Liver (tissue), 9 donors: Measurements from ENCODE around the gene NDUFS2. TPM values are rescaled to one million over a fixed set of nuclear protein-coding genes. Genes with fewer than 3 reads are reported as not detected.

ENCODE experiments used
- DNase-seq: peaks from one replicate; pipeline ENCODE4 v3.0.0-alpha.2; 2017; ENCODE audit warnings: low spot score
- H3K27ac ChIP-seq, 2 donors: one replicate each; pipeline ENCODE4 v1.7.0; 2013; ENCODE audit warnings: inconsistent platforms in 2 of 2, low read length in 2 of 2, control low read depth in 1 of 2, low read depth in 1 of 2, mild to moderate bottlenecking in 1 of 2
- H3K27me3 ChIP-seq, 4 donors: one replicate each; pipeline versions ENCODE4 v1.6.1 to v1.7.0; 2013; ENCODE audit warnings: low read length in 3 of 4, inconsistent platforms in 1 of 4, mild to moderate bottlenecking in 1 of 4, moderate library complexity in 1 of 4; ENCODE audit not compliant: control insufficient read depth in 4 of 4, insufficient read depth in 4 of 4
- H3K36me3 ChIP-seq, 4 donors: one replicate each; pipeline versions ENCODE4 v1.6.1 to v1.7.0; 2013; ENCODE audit warnings: low read length in 3 of 4, mild to moderate bottlenecking in 3 of 4, low read depth in 1 of 4, moderate library complexity in 1 of 4; ENCODE audit not compliant: control insufficient read depth in 4 of 4, insufficient read depth in 3 of 4
- H3K4me1 ChIP-seq, 4 donors: one replicate each; pipeline versions ENCODE4 v1.6.1 to v1.7.0; 2013; ENCODE audit warnings: low read length in 3 of 4, mild to moderate bottlenecking in 3 of 4, moderate library complexity in 1 of 4; ENCODE audit not compliant: control insufficient read depth in 4 of 4, insufficient read depth in 4 of 4
- H3K4me3 ChIP-seq, 3 donors: one replicate each; pipeline versions ENCODE4 v1.6.1 to v1.7.0; 2013; ENCODE audit warnings: low read length in 3 of 3, control low read depth in 1 of 3, low read depth in 1 of 3, mild to moderate bottlenecking in 1 of 3
- H3K9ac ChIP-seq, 2 donors: one replicate each; pipeline ENCODE4 v1.7.0; 2013; ENCODE audit warnings: low read length in 2 of 2, mild to moderate bottlenecking in 2 of 2, moderate library complexity in 2 of 2, control low read depth in 1 of 2, low read depth in 1 of 2
- H3K9me3 ChIP-seq, 4 donors: one replicate each; pipeline versions ENCODE4 v1.6.1 to v1.7.0; 2013; ENCODE audit warnings: low read length in 3 of 4; ENCODE audit not compliant: control insufficient read depth in 4 of 4
- ATF3 ChIP-seq: IDR thresholded peaks from 2 replicates; pipeline ENCODE4 v1.6.1; 2016; ENCODE audit warnings: antibody characterized with exemption
- CTCF ChIP-seq: fragments of 150-350 bp; IDR thresholded peaks from 2 replicates; pipeline ENCODE4 v1.5.1; 2017; ENCODE audit warnings: improper control_type of control experiment, low read depth, low read length; ENCODE audit not compliant: missing input control
- EGR1 ChIP-seq, 2 donors: IDR thresholded peaks; 2 replicates each; pipeline ENCODE4 v1.6.1; 2016 to 2018; ENCODE audit warnings: antibody characterized with exemption in 2 of 2, low read depth in 2 of 2
- FOXA1 ChIP-seq: IDR thresholded peaks from 2 replicates; pipeline ENCODE4 v1.6.1; 2016; ENCODE audit warnings: antibody characterized with exemption
- FOXA2 ChIP-seq: IDR thresholded peaks from 2 replicates; pipeline ENCODE4 v1.6.1; 2016; ENCODE audit warnings: antibody characterized with exemption
- GABPA ChIP-seq, 2 donors: IDR thresholded peaks in 1 of 2; conservative IDR thresholded peaks in 1 of 2; 2 replicates each; pipeline ENCODE4 v1.6.1; 2016; ENCODE audit warnings: antibody characterized with exemption in 2 of 2, mild to moderate bottlenecking in 1 of 2, moderate library complexity in 1 of 2
- HNF4A ChIP-seq, 2 donors: conservative IDR thresholded peaks; 2 replicates each; pipeline ENCODE4 v1.6.1; 2016; ENCODE audit warnings: antibody characterized with exemption in 2 of 2, mild to moderate bottlenecking in 2 of 2
- HNF4G ChIP-seq: IDR thresholded peaks from 2 replicates; pipeline ENCODE4 v1.6.1; 2016; ENCODE audit warnings: antibody characterized with exemption
- JUND ChIP-seq, 2 donors: IDR thresholded peaks; 2 replicates each; pipeline ENCODE4 v1.6.1; 2016; ENCODE audit warnings: antibody characterized with exemption in 2 of 2
- MAX ChIP-seq: IDR thresholded peaks from 2 replicates; pipeline ENCODE4 v1.6.1; 2016; ENCODE audit warnings: antibody characterized with exemption
- NR2F2 ChIP-seq: IDR thresholded peaks from 2 replicates; pipeline ENCODE4 v1.6.1; 2016; ENCODE audit warnings: antibody characterized with exemption
- RAD21 ChIP-seq, 2 donors: IDR thresholded peaks; 2 replicates each; pipeline ENCODE4 v1.6.1; 2016; ENCODE audit warnings: antibody characterized with exemption in 2 of 2, mild to moderate bottlenecking in 2 of 2
- REST ChIP-seq: IDR thresholded peaks from 2 replicates; pipeline ENCODE4 v1.6.1; 2016; ENCODE audit warnings: antibody characterized with exemption, mild to moderate bottlenecking
- RXRA ChIP-seq, 2 donors: IDR thresholded peaks; 2 replicates each; pipeline ENCODE4 v1.6.1; 2017 to 2018; ENCODE audit warnings: antibody characterized with exemption in 2 of 2, mild to moderate bottlenecking in 1 of 2
- SP1 ChIP-seq: IDR thresholded peaks from 2 replicates; pipeline ENCODE4 v1.6.1; 2018; ENCODE audit warnings: antibody characterized with exemption, mild to moderate bottlenecking
- TAF1 ChIP-seq: conservative IDR thresholded peaks from 2 replicates; pipeline ENCODE4 v1.6.1; 2016; ENCODE audit warnings: antibody characterized with exemption, mild to moderate bottlenecking
- YY1 ChIP-seq: IDR thresholded peaks from 2 replicates; pipeline ENCODE4 v1.6.1; 2016; ENCODE audit warnings: antibody characterized with exemption, mild to moderate bottlenecking
- ZBTB33 ChIP-seq: IDR thresholded peaks from 2 replicates; pipeline ENCODE4 v1.6.1; 2016; ENCODE audit warnings: antibody characterized with exemption
- WGBS: extraction: QIAGEN DNeasy Blood & Tissue Kit; methylation state at CpG from one replicate; pipeline ENCODE4 v1.1.7; 2013; 5-methylcytosine and 5-hydroxymethylcytosine counted together
- polyA plus RNA-seq, 2 donors: library from polyadenylated mRNA; stranded (reverse) in 1 of 2; unstranded in 1 of 2; fragments of 200-250 nt in 1 of 2; fragments of >200 nt in 1 of 2; fragmentation: Nextera tagmentation in 1 of 2; extraction: Ambion mirVana in 1 of 2; gene quantifications; one replicate each; pipeline versions ENCODE4 v1.2.1 to v1.2.3, GENCODE V29; 2013 to 2015
- total RNA-seq, 2 donors: library from RNA; depleted of rRNA; stranded (reverse); fragments of >200 nt; gene quantifications; one replicate each; pipeline ENCODE4 v1.2.3, GENCODE V29; 2014
- donor health status: healthy.
- donor health status: healthy.
- donor health status: healthy.
- donor health status: healthy.
- donor health status: healthy.

NDUFS2 gene
- total and polyA plus RNA-seq, 4 donors: 93.3 to 167 (median 120) TPM

- Histone ChIP-seq H3K4me3 (no peak overlapping the region), H3K36me3 (peaks cover 7 to 47% (median 27%) of the 10 kb centered on the region in 4 donors), H3K9me3 (no peaks in the 10 kb centered on the region), H3K27ac (no peak overlapping the region), H3K9ac (no peak overlapping the region), H3K27me3 (no peaks in the 10 kb centered on the region), H3K4me1 (peaks cover 0 to 35% (median 16%) of the 10 kb centered on the region in 4 donors)
- TF ChIP-seq EGR1 (IDR thresholded peaks at IDR 0.05; ENCODE audit: low read depth in 2 of 2) (no peak), ATF3 (no peak), ZBTB33 (no peak)
- no peak for DNase-seq
- 92% methylated on average over 9 of the region's 9 CpGs for WGBS
These were observed 30.9 kb downstream of the NDUFS2 start for GRCh38 chr1:161233102-161233501.

- DNase-seq: no peak
- TF ChIP-seq FOXA2 (no peak), ATF3 (no peak), ZBTB33 (no peak), RAD21 (IDR thresholded peaks at IDR 0.05) (no peak), RXRA (IDR thresholded peaks at IDR 0.05) (no peak), EGR1 (IDR thresholded peaks at IDR 0.05; ENCODE audit: low read depth in 2 of 2) (no peak), NR2F2 (no peak), FOXA1 (no peak), REST (no peak), MAX (no peak), HNF4G (no peak), YY1 (no peak), GABPA (IDR thresholded peaks at IDR 0.05 in 1 of 2, conservative IDR thresholded peaks at IDR 0.05 in 1 of 2) (no peak), TAF1 (no peak), CTCF (no peak), JUND (IDR thresholded peaks at IDR 0.05) (no peak), HNF4A (conservative IDR thresholded peaks at IDR 0.05) (no peak), SP1 (no peak)
- H3K4me1 ChIP-seq: peaks cover 0 to 32% (median 6%) of the 10 kb centered on the region in 4 donors
- WGBS: 49% methylated on average over 5 of the region's 5 CpGs
- H3K27me3 ChIP-seq: no peaks in the 10 kb centered on the region
- peaks cover 3 to 26% (median 13%) of the 10 kb centered on the region in 4 donors for H3K36me3 ChIP-seq
- peak overlapping the region in 2 of 3 donors; percentile 56 to 64 for H3K4me3 ChIP-seq
- peak overlapping the region in 1 of 2 donors; percentile 91 for H3K9ac ChIP-seq
- peak overlapping the region; percentile 64 to 99 for H3K27ac ChIP-seq
- no peaks in the 10 kb centered on the region for H3K9me3 ChIP-seq
These were observed 34.0 kb downstream of the NDUFS2 start for GRCh38 chr1:161235957-161236775.
